Measurements from ENCODE around the gene CTR9.

The CTR9 gene

GRCh38 chr11:10750838-10751580 is at the start of gene CTR9:
Gene CTR9 (plus strand): TSS chr11:10751246. CDS start chr11:10751413, 167 bp downstream.
- DNase-seq (ENCODE audit: low read depth) = peak; percentile 92

- DNase-seq (ENCODE audit: low read depth) = no peak
Measured at GRCh38 chr11:10701982-10702381, 49.1 kb upstream of the CTR9 start.

- no peak for DNase-seq (ENCODE audit: low read depth)
Measured at GRCh38 chr11:10708131-10708530, 42.9 kb upstream of the CTR9 start.

GRCh38 chr11:10709299-10710086 is 41.6 kb upstream of the CTR9 start:
- no peak for DNase-seq (ENCODE audit: low read depth)

- no peak for DNase-seq (ENCODE audit: low read depth)
Measured at GRCh38 chr11:10715571-10715970, 35.5 kb upstream of the CTR9 start.

DNA sequence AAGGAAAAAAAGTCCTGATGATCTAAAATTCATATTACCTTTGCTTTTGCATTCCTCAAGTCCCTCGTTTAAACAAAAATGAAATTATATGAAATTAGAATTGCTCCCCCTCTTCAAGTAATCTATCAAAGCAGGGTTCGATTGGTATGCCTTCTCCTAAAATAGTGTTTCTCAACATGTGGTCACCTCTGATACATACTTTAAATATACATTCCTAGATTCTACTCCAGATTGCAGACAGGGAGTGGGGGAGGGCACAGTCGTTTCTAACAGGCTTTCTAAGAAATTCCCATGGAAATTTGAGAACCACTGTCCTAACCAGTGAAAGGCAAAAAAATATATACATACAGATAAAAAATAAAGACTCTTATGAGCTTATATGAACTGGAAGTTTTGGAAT is 34.9 kb upstream of the CTR9 start:
- no peak for DNase-seq (ENCODE audit: low read depth)

- no peak for DNase-seq (ENCODE audit: low read depth)
Measured at GRCh38 chr11:10716543-10717259, 34.3 kb upstream of the CTR9 start.

DNA sequence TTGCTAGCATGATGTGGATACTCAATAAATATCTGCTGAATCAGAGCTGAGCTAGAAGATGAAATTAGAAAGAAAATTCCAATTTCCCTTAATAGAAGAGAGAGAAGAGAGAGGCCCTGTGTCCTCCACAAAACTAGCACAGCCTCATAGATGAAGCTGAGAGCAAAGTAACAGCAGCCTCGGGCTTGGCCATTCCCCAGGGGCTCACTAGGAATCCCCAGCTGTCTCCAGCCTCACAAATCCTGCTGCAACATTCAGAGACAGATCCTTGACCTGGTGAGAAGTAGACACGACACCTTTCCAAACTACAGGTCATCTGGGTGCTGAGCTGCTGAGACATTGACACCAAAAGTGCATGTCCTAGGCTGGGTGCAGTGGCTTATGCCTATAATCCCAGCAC is 31.4 kb upstream of the CTR9 start:
- DNase-seq (ENCODE audit: low read depth) = no peak

- DNase-seq (ENCODE audit: low read depth) = no peak
Measured at GRCh38 chr11:10720881-10721376, 30.1 kb upstream of the CTR9 start.

DNA sequence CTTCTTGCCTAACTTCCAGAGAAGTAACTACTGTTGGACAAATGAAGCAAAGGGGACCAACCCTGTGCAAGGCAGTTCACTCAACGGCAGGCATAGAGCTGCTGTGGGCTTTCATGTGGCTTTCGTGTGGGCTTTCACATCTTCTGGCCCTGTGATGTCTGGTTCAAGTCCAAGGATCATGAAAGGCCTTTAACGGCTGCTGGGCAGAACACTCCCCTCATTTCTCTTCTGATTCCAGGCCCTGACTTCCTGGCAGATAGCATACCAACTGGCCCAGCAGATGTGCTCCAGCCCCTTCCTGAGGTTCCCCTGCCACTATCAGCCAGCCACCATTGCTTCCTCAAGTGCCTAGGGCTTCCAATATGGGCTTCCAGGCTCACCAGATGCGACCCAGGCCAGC is 28.7 kb upstream of the CTR9 start:
- no peak for DNase-seq (ENCODE audit: low read depth)

DNA sequence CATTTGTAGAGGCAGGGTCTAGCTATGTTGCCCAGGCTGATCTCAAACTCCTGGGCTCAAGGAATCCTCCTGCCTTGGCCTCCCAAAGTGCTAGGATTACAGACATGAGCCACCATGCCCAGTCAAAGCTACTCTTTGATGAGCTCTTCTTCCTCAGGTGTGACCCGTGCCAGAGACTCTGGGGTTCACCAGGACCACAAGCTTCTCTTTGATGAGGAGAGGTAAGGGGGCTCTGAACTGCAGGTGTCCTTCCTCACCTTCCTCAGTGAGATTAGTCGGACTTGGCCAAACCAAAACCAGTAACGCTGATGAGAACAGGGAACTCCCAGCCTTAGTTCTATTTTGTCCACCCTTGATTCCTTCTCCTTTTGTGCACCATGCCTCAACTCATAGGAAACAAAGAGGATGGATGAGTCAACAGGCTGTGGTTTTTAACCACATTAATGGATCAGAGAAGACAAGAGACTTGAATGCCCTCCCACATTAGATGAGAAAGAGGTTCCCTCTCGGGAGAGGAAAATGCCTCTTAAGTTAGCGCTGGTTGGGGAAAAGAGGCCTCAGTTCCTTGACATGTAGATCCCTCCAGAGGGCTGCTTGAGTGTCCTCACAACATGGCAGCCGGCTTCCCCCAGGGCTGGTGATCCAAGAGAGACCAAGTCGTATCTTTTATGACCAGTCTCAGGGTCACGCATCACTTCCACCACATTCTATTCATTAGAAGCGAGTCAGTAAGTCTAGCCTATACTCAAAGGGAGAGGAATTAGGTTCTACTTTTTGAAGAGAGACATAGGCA is 25.7 kb upstream of the CTR9 start:
- no peak for DNase-seq (ENCODE audit: low read depth)

DNA sequence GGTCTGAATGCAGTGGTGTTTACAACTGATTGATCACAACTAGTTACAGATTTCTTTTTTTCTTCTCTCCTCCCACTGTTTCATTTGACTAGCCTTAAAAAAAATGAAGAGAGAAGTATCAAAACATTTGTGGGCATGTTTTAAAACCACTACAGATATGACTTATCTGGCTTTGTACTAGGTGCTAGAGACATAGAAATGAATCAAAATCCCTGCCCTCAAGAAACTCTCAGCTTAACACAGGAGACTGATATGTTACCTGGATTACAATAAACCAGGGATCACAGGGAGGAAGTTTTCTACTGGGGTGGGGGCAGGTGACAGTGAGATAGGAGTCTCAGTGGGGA is 25.2 kb upstream of the CTR9 start:
- no peak for DNase-seq (ENCODE audit: low read depth)

GRCh38 chr11:10727146-10727851 is 23.7 kb upstream of the CTR9 start:
- no peak for DNase-seq (ENCODE audit: low read depth)

DNA sequence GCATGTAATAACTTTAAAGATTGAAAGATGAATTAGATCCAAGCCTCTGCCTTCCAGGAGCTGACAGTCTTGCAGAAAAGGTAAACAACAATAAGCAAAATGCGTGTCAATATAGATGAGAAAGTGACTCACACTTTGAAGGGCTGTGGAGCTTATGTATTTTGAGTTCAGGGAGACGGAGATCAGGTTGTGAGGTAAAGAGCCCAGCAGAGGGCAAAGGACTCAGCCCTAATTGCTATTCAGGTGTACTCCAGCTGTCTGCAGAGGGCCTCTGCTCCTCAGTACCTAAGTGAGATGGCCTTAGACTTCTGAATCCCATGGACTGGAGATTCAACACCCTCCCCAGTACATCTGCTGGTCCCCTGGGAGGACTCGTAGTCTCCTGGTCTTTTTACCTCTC is 22.9 kb upstream of the CTR9 start:
- DNase-seq (ENCODE audit: low read depth) = no peak

GRCh38 chr11:10728789-10729472 is 22.1 kb upstream of the CTR9 start:
- DNase-seq (ENCODE audit: low read depth) = no peak

GRCh38 chr11:10730151-10730550 is 20.9 kb upstream of the CTR9 start:
- no peak for DNase-seq (ENCODE audit: low read depth)

- DNase-seq (ENCODE audit: low read depth) = no peak
Measured at GRCh38 chr11:10731064-10731680, 19.9 kb upstream of the CTR9 start.

- peak; percentile 87 for DNase-seq (ENCODE audit: low read depth)
Measured at GRCh38 chr11:10735481-10736475, 15.3 kb upstream of the CTR9 start.
